GM18951 (cell line): Measurements from ENCODE around the gene GPR160.
"Not testable (repeated sequence)": the region's sequence is repeated elsewhere in the genome, so short reads cannot be mapped to it uniquely, and the experiment has no call there.

Experiments used
- POLR2A ChIP-seq: IDR thresholded peaks from 4 replicates; pipeline ENCODE4 v1.6.1; 2011; ENCODE audit warnings: mild to moderate bottlenecking; ENCODE audit not compliant: insufficient read length, insufficient read depth; ENCODE audit errors: extremely low read depth
- in situ Hi-C: fragments of 300-500 bp; cut with MboI; formaldehyde crosslinking; loops from one replicate; pipeline ENCODE4 v1.12.0; 2022; ENCODE audit warnings: low sequenced_read_pairs, mixed read lengths, inconsistent platforms; ENCODE audit not compliant: unreplicated experiment

GPR160 gene

GRCh38 chr3:170089862-170090600 lies 52.2 kb downstream of the GPR160 start:
- TF ChIP-seq POLR2A, result no peak
- in situ Hi-C loops, result no loop called here

- in situ Hi-C loops, result no loop called here
Observed at GRCh38 chr3:170090601-170090981, 52.8 kb downstream of the GPR160 start.

GRCh38 chr3:170092907-170093306 lies 55.1 kb downstream of the GPR160 start:
- in situ Hi-C loops, result no loop called here

More at GRCh38 chr3:170090601-170090981, 52.8 kb downstream of the GPR160 start:
- no peak for TF ChIP-seq POLR2A

GRCh38 chr3:170095771-170096170 lies 58.0 kb downstream of the GPR160 start:
- TF ChIP-seq POLR2A, result no peak
- in situ Hi-C loops, result no loop called here

More at GRCh38 chr3:170092907-170093306, 55.1 kb downstream of the GPR160 start:
- TF ChIP-seq POLR2A, result no peak

GRCh38 chr3:170096342-170096741 lies 58.5 kb downstream of the GPR160 start:
- no peak for TF ChIP-seq POLR2A
- in situ Hi-C loops, result no loop called here

- in situ Hi-C loops, result no loop called here
- TF ChIP-seq POLR2A, result no peak
Observed at GRCh38 chr3:170098753-170099152, 61.0 kb downstream of the GPR160 start.

GRCh38 chr3:170100944-170101343 lies 63.1 kb downstream of the GPR160 start:
- no peak for TF ChIP-seq POLR2A
- in situ Hi-C loops, result no loop called here

- TF ChIP-seq POLR2A, result no peak
- in situ Hi-C loops, result no loop called here
Observed at GRCh38 chr3:170102431-170102830, 64.6 kb downstream of the GPR160 start.

- in situ Hi-C loops, result no loop called here
- no peak for TF ChIP-seq POLR2A
Observed at GRCh38 chr3:170107941-170108340, 70.1 kb downstream of the GPR160 start.

- in situ Hi-C loops, result no loop called here
- no peak for TF ChIP-seq POLR2A
Observed at GRCh38 chr3:170108955-170109354, 71.2 kb downstream of the GPR160 start.

GRCh38 chr3:170109579-170110293 lies 71.9 kb downstream of the GPR160 start:
- in situ Hi-C loops, result no loop called here

GRCh38 chr3:170111147-170111771 lies 73.5 kb downstream of the GPR160 start:
- in situ Hi-C loops, result no loop called here
- no peak for TF ChIP-seq POLR2A

More at GRCh38 chr3:170109579-170110293, 71.9 kb downstream of the GPR160 start:
- no peak for TF ChIP-seq POLR2A

- in situ Hi-C loops, result not testable (repeated sequence)
Observed at GRCh38 chr3:170114165-170114564, 76.4 kb downstream of the GPR160 start.

- no peak for TF ChIP-seq POLR2A
- in situ Hi-C loops, result no loop called here
Observed at GRCh38 chr3:170117134-170117533, 79.3 kb downstream of the GPR160 start.
